GM23248 (cell line): ENCODE data around the gene EREG.

ENCODE experiments used
- EZH2 ChIP-seq: fragments of 200-600 bp; sonication (generic); IDR thresholded peaks from 2 replicates; pipeline ENCODE4 v1.6.1; 2018; ENCODE audit warnings: antibody characterized with exemption, mild to moderate bottlenecking; ENCODE audit not compliant: insufficient read depth, poor library complexity, severe bottlenecking
- EZH2phosphoT487 ChIP-seq: fragments of 200-600 bp; sonication (generic); IDR thresholded peaks from 2 replicates; pipeline ENCODE4 v1.6.1; 2018; ENCODE audit warnings: antibody characterized with exemption, moderate library complexity, mild to moderate bottlenecking, low read depth; ENCODE audit not compliant: insufficient read depth

- TF ChIP-seq EZH2: no peak
- TF ChIP-seq EZH2phosphoT487: no peak
Observed at GRCh38 chr4:74317616-74318246, 47.2 kb upstream of the EREG start.
